NCI-H510A (cell line): ENCODE measurements around the gene PTDSS2.
"Not testable (repeated sequence)": the region's sequence is repeated elsewhere in the genome, so short reads cannot be mapped to it uniquely, and the experiment has no call there.

Experiments used
- DNase-seq: peaks from one replicate; lab custom pipeline; 2025; lab: John Stamatoyannopoulos, UW

Gene PTDSS2

DNA sequence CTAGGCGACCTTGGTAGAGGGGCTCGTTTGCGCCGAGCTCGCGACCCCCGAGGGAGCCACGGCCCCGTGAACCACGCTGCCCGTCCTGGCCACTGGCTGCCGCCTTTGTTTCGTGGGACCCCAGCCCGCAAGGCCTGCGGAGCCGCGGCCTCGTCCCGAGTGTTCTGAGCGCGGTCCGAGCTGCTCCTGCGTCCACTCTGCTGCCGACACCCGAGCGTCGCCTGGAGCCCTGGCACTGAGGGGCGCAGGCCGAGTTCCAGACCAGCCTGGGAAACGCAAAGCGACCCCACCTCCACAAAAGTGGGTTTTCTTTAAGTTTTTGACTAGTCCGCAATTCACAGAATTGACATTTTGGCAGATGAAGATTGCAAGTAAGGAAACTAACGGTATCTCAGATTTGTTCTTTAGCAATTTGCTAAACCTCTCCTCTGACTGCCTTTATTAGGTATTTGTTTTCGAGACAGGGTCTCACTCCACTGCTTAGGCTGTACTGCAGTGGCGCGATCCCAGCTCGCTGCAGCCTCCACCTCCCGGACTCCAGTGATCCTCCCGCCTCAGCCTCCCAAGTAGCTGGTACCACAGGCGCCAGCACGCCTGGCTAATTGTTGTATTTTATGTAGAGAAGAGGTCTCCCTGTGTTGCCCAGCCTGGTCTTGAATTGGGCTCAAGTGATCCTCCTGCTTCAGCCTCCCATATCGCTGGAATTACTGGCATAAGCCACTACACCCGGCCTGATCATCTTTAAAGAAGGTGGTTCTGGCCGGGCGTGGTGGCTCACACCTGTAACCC is 57.8 kb downstream of the PTDSS2 start:
- no peak for DNase-seq

GRCh38 chr11:508956-509355 is 58.9 kb downstream of the PTDSS2 start:
- no peak for DNase-seq

DNA sequence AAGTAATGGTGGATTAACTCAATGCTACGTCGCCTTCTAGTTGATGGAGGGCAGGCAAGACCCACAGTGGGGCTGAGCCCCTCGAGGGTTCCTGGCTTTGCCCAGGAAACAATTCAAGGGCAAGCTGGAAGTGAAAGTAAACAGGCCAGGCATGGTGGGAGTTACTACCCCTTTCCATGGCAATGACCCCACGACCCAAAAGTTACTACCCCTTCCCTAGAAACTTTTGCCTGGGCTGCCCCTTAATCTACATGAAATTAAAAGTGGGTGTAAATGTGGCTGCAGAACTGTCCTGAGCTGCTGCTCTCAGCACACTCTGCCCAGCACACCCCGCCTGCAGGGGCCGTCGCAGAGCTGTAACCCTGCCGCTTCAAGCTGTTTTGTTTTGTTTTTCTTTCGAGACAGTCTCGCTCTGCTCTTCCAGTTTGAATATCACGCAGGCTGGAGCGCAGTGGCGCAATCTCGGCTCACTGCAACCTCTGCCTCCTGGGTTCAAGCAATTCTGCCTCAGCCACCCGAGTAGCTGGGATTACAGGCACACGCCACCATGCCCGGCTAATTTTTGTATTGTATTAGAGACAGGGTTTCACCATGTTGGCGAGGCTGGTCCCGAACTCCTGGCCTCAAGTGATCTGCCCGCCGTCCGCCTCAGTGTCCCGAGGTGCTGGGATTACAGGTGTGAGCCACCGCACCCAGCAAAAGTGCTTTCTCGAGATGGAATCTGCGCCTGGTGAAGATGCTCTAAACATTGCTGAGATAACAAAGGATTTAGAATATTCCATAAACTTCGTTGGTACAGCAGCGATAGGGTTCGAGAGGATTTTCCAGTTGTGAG is 62.9 kb downstream of the PTDSS2 start:
- no peak for DNase-seq

- no peak for DNase-seq
These were observed 64.5 kb downstream of the PTDSS2 start for GRCh38 chr11:514606-515005.

DNA sequence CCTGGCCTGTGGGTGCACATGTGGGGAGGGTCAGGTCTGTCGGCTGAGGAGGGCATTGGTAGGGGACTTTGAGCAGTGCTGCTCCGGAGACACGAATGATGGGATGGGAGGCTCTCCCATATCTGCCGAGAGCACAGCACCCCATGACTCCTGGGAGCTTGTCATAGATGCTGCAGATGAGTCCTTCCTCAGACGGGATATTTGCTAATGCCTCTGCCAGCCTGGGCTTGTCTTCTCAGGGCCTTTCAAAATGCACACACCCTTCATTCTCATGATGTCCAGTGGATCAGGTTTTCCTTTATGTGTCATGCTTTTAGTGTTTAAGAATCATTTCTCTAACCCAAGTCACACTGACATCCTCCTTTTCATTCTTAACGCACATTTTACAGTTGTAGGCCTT is 65.1 kb downstream of the PTDSS2 start:
- DNase-seq, result no peak

GRCh38 chr11:516400-516799 is 66.3 kb downstream of the PTDSS2 start:
- DNase-seq, result no peak

GRCh38 chr11:516918-517685 is 67.0 kb downstream of the PTDSS2 start:
- DNase-seq, result not testable (repeated sequence)

- no peak for DNase-seq
These were observed 68.6 kb downstream of the PTDSS2 start for GRCh38 chr11:518463-519202.

DNA sequence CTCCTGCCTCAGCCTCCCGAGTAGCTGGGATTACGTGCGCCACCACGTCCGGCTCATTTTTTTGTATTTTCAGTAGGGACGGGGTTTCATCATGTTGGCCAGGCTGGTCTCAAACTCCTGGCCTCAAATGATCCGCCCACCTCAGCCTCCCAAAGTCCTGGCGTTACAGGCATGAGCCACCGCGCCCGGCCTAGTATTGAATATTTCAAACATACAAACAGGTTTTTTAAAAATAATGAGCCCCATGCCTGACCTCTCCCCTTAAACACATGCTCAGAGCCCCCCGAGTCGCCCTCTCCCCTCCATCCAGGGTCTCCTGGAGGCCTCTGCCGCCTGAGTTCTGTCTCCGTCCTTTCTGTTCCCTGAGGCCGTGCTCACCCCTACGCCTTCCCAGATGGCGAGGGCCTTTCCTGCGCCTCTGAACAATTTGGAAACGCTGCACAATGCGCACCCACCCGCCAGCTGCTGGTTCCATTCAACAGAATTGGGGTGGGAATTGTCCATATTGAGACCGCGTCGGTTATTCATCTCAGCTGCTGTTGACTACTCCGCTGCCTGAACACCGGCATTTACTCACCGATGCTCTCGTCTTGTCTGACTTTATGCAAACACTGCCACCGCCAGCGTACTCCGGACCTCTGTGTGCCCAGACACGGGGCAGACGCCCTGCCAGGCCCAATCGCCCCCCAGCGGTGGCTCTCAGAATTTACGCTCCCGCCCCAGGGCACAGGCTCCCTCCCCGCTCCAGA is 70.5 kb downstream of the PTDSS2 start:
- DNase-seq, result no peak

DNA sequence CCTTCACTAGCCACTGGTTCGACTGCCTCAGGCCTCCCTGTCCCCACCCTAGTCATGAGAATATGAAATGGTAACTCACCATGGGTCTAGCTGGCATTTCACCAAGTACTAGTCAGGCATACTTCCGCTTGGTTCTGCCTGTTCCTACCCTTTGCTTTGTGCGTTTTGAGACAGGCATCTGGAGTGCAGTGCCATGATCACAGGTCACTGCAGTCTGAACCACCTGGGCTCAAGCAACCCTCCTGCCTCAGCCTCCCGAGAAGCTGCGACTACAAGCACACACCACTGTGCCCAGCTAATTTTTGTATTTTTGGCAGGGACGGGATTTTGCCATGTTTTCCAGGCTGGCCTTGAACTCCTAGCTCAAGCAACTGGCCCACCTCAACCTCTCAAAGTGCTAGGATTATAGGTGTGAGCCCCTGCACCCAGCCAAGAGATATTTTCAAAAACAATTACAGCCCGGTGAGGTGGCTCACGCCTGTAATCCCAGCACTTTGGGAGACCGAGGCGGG is 71.2 kb downstream of the PTDSS2 start:
- no peak for DNase-seq

DNA sequence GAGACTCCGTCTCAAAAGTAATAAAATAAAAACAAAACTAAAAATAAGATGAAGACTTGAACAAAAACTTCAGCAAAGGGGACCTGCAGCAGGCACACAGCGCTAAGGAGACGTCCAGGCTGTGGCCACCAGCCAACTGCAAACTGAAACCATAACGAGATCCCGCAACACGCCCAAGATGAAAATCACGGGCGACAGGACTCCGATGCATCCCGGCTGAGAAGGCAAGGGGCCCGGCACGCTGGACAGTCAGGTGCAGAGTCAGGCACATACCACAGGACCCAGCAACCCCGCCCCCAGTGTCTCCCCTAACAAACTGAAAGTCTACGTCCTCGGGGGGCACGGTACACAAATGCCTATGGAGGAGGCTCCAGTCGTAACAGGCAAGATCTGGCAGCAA is 76.1 kb downstream of the PTDSS2 start:
- DNase-seq, result no peak

- DNase-seq, result no peak
These were observed 78.2 kb downstream of the PTDSS2 start for GRCh38 chr11:528166-528814.

DNA sequence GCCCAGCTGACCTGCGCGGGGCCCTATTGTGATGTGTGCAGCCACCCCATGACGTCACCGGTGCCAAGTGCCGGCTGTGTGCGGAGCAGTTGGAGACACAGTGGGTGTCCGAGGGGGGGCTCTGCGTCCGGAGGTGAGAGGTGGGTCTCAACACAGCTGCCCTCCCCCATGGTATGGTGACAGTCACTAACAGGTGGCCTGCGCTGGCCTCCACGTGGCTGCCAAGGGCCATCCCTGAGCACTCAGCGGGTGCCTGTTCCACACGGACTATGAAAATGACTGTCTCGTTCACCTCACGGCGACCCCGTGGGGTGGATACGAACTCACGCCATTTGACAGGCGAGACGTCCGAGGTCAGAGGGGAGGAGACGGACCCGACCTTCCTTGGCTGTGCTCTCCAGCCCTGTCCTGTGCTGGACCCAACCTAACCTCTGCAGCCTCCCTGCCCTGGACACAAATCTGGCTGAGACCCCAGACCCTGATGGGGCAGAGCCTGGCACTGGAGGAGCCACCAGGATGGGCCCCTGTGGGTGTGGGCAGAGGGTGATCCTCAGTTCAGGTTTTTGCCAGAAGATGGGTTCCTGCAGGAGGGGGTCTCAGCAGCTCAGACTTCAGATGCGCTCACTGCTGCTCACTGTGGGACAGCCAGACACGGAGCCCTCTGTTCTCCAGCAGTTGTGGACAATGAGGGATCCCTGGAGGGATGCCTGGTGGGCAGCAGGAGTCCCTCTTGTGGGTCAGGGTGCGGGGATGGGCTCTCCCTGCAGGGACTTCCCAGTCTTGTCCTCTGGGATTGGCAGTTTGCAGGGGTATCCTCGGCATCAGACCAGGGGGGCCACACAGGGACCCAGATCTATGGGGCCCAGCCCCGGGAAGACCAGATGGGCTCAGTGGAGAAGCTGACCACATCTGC is 79.0 kb downstream of the PTDSS2 start:
- DNase-seq, result no peak

DNA sequence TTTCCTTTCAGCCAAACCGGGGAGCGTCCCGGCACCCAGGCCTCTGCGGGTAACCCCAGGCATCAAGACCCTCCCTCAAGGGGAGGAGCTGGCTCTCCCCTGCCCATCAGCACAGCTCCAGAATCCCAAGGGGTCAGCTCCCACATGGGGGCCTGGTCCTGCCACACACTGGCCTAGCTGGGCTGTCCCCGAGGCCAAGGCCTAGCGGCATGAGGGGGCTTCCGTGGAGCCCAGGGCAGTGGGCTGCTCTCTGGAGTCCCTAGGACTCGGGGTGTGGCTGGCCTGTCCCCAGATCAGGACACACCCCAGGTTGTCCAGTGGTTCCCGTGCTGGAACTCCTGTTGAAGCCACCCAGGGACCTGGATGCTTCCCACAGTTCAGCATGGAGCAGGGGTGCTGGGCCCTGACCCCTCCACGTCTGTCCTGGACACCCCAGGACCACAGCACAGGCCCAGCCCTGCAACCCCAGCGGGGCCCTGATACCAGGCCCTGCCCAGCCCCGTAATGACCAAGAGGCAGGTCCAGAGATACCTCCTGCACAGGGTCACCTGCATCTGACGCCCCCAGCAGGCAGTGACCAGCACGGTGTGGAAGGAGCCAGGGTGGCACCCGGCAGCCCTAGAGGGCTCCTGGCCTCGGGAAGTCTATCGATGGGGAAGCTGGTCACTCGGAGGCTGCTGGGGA is 79.8 kb downstream of the PTDSS2 start:
- no peak for DNase-seq

- no peak for DNase-seq
These were observed 81.1 kb downstream of the PTDSS2 start for GRCh38 chr11:530960-531831.

- no peak for DNase-seq
These were observed 81.9 kb downstream of the PTDSS2 start for GRCh38 chr11:531919-532526.

DNA sequence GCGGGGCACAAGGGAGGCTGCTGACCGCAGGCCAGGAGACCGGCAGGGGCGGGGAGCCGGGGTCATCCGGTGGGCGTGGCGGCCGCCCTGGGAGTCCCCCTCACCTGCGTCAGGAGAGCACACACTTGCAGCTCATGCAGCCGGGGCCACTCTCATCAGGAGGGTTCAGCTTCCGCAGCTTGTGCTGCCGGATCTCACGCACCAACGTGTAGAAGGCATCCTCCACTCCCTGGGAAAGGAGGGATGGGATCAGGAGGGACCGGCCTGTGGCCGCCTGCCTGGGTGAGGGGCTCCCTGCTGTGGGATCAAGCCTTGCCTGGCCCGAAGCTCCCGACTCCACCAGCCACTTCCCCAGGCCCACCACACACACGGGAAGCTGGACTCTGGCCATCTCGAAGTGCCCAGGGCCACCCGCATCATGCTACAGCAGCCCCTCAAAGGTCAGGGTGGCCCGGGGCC is 82.5 kb downstream of the PTDSS2 start:
- no peak for DNase-seq
